Measurements from ENCODE around the gene SPATA24. TPM values are rescaled to one million over a fixed set of nuclear protein-coding genes. Genes with fewer than 3 reads are reported as not detected.
"Not testable (repeated sequence)": the region's sequence is repeated elsewhere in the genome, so short reads cannot be mapped to it uniquely, and the experiment has no call there.

The SPATA24 gene
- total RNA-seq, 1 donor from 2014 or later = not detected

- H3K36me3 ChIP-seq = no peaks in the 10 kb centered on the region
- no peaks in the 10 kb centered on the region for H3K27me3 ChIP-seq
- intact Hi-C loops (cut with DNase I) = no loop called here
- TF ChIP-seq, protein P1, sequence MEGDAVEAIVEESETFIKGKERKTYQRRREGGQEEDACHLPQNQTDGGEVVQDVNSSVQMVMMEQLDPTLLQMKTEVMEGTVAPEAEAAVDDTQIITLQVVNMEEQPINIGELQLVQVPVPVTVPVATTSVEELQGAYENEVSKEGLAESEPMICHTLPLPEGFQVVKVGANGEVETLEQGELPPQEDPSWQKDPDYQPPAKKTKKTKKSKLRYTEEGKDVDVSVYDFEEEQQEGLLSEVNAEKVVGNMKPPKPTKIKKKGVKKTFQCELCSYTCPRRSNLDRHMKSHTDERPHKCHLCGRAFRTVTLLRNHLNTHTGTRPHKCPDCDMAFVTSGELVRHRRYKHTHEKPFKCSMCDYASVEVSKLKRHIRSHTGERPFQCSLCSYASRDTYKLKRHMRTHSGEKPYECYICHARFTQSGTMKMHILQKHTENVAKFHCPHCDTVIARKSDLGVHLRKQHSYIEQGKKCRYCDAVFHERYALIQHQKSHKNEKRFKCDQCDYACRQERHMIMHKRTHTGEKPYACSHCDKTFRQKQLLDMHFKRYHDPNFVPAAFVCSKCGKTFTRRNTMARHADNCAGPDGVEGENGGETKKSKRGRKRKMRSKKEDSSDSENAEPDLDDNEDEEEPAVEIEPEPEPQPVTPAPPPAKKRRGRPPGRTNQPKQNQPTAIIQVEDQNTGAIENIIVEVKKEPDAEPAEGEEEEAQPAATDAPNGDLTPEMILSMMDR (IDR thresholded peaks at IDR 0.05) = no peak
- no peak overlapping the region for H3K27ac ChIP-seq
- H3K4me1 ChIP-seq = peaks cover 0 to 5% of the 10 kb centered on the region in 2 donors
- no peak for DNase-seq (ENCODE audit: low spot score in 2 of 2)
- H3K4me3 ChIP-seq = no peak overlapping the region
- no peaks in the 10 kb centered on the region for H3K9me3 ChIP-seq
Measured at GRCh38 chr5:139443831-139444453, 40.1 kb upstream of the SPATA24 start.

GRCh38 chr5:139440416-139440815 lies 36.5 kb upstream of the SPATA24 start:
- H3K9me3 ChIP-seq; H3K36me3 ChIP-seq; H3K27ac ChIP-seq; H3K4me1 ChIP-seq; H3K27me3 ChIP-seq; intact Hi-C loops (cut with DNase I); DNase-seq (ENCODE audit: low spot score in 2 of 2); H3K4me3 ChIP-seq: not testable (repeated sequence)

- H3K27me3 ChIP-seq = no peaks in the 10 kb centered on the region
- peak within 1 kb of the TSS; percentile 90 to 94 for H3K27ac ChIP-seq
- no peaks in the 10 kb centered on the region for H3K9me3 ChIP-seq
- peaks cover 5 to 9% of the 10 kb centered on the region in 2 donors for H3K4me1 ChIP-seq
- H3K4me3 ChIP-seq = peak within 1 kb of the TSS; percentile 69 to 74
- H3K36me3 ChIP-seq = peaks cover 0 to 6% of the 10 kb centered on the region in 2 donors
- TF ChIP-seq, protein P1 (IDR thresholded peaks at IDR 0.05) = no peak
- intact Hi-C loops (cut with DNase I) = loop anchor here (1.0 to 5.0 kb wide), 4 partner anchors 34 to 123 kb away; partner anchors contain the start of genes SPATA24, STING1 and UBE2D2
- DNase-seq (ENCODE audit: low spot score in 2 of 2) = peak; percentile 83 to 98
Measured at GRCh38 chr5:139439013-139439903, 35.4 kb upstream of the SPATA24 start, which contains the start of gene DNAJC18. TSS of gene DNAJC18 (minus strand) at chr5:139439525. CDS start at chr5:139439445, 80 bp downstream.

GRCh38 chr5:139438707-139439012 lies 34.8 kb upstream of the SPATA24 start:
- H3K4me1 ChIP-seq = peaks cover 5 to 9% of the 10 kb centered on the region in 2 donors
- peaks cover 0 to 10% of the 10 kb centered on the region in 2 donors for H3K36me3 ChIP-seq
- no peaks in the 10 kb centered on the region for H3K9me3 ChIP-seq
- H3K27me3 ChIP-seq = no peaks in the 10 kb centered on the region
- H3K27ac ChIP-seq = peak overlapping the region; percentile 90 to 94
- intact Hi-C loops (cut with DNase I) = loop anchor here (1.0 to 5.0 kb wide), 4 partner anchors 34 to 124 kb away; partner anchors contain the start of genes SPATA24, STING1 and UBE2D2
- no peak for DNase-seq (ENCODE audit: low spot score in 2 of 2)
- peak overlapping the region; percentile 69 to 74 for H3K4me3 ChIP-seq
- TF ChIP-seq, protein P1 (IDR thresholded peaks at IDR 0.05) = no peak

- Histone ChIP-seq H3K27me3 (no peaks in the 10 kb centered on the region), H3K4me3 (no peak overlapping the region), H3K36me3 (peaks cover 4 to 24% of the 10 kb centered on the region in 2 donors), H3K4me1 (peaks cover 5 to 9% of the 10 kb centered on the region in 2 donors), H3K27ac (no peak overlapping the region), H3K9me3 (no peaks in the 10 kb centered on the region)
- DNase-seq (ENCODE audit: low spot score in 2 of 2) = peak in 1 of 2 donors; percentile 51
- TF ChIP-seq, protein P1 (IDR thresholded peaks at IDR 0.05) = no peak
- intact Hi-C loops (cut with DNase I) = loop anchor here (5.0 kb wide), 1 partner anchor 127 kb away; the partner anchor contains the start of gene UBE2D2
Measured at GRCh38 chr5:139435676-139436075, 31.8 kb upstream of the SPATA24 start.

DNA sequence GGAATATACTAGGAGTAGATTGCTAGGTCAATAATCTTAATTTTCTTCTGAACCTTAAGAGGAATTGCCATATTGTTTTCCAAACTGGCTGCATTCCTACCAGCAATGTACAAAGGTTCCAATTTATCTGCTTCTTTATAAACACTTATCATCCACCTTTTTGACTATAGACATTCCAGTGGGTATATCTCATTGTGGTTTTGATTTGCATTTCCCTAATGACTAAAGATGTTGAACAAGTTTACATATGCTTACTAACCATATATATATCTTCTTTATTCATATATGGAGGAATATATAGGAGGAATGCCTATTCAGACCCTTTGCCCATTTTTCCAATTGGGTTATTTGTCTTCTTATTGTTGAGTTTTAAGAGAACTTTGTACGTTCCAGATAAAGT lies 27.8 kb upstream of the SPATA24 start:
- H3K4me3 ChIP-seq = no peak overlapping the region
- TF ChIP-seq, protein P1 (IDR thresholded peaks at IDR 0.05) = no peak
- no peak overlapping the region for H3K27ac ChIP-seq
- H3K4me1 ChIP-seq = peaks cover 0 to 2% of the 10 kb centered on the region in 2 donors
- no peaks in the 10 kb centered on the region for H3K9me3 ChIP-seq
- no peaks in the 10 kb centered on the region for H3K27me3 ChIP-seq
- DNase-seq (ENCODE audit: low spot score in 2 of 2) = no peak
- peaks cover 15 to 32% of the 10 kb centered on the region in 2 donors for H3K36me3 ChIP-seq
- intact Hi-C loops (cut with DNase I) = no loop called here

Data from ascending aorta (tissue), 2 donors.